Measurements from ENCODE around the gene CWC27.

Gene CWC27

DNA sequence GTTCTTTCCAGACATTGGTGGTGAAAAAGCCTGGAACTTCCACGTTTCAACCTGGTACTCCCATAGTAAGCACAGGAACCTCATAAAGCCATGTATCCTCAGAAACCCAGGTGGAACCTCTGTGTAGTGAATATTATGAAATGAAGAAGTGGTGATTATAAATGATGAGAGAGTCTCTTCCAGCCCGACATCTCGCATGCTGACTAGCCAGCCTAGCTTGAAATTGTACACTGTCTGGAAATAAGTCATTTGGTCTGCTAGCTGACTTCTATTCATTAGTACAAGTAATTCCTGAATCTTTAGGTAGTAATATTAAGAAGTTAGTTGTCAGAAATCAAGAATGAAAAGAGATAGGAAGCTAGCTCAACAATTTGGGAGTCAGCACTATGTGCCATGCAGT, 203.3 kb downstream of the CWC27 start:
- no peak for DNase-seq (ENCODE audit: extremely low read depth in 1 of 2, low read depth in 1 of 2)

DNA sequence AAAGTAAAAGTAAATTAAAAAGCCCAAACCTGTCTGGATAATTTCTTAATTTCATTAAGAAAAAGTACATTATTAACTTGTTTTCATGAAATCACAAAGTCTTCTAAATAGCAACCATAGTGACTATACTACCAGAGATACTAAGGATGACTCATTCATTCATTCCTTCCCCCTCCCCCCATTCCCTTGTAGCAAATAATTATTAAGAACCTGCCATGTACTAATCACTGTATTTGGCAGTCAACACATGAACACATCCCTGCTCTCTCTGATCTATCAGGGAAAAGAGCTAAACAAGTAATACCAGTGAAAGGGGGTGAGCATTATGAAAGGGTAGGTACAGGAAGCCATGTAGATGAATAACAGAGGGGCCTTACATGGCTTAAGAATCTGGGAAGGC, 203.9 kb downstream of the CWC27 start:
- no peak for DNase-seq (ENCODE audit: extremely low read depth in 1 of 2, low read depth in 1 of 2)

DNA sequence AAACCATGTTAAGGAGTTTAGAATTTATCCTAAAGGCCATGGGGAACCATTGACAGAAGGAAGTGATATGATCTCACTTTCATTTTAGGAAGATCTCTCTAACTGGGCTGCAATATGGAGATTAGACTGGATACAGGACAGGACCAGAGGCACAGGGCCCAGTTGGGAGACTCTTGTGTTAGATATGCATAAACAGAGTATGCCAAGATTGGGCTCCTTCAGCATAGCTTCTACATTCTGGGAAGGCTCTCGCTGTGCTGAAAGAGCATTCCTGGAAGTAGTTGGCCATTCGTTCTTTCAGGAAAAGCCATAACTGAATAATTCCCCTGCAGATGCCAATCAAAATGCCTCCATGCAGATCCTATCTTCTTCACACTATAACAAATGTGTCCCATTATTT, 204.5 kb downstream of the CWC27 start:
- DNase-seq (ENCODE audit: extremely low read depth in 1 of 2, low read depth in 1 of 2) = no peak

DNA sequence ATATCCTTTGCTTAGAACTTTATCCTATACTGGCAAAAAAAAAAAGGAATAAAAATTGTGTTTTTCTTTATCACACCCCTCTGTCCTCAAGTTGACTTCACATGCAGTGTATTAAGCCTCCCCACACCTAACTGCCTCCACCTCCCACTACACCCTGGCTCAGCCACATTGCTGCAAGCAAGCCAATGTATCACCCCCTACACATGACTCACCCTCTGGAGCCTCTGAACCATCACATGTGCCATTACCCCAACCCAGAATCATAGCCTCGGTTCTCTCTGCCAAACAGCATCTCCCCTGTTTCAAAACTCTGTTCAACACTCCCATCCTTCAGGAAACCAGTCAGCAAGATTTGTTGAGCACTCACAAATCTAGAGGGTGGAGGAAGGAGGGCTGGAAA, 209.0 kb downstream of the CWC27 start:
- DNase-seq (ENCODE audit: extremely low read depth in 1 of 2, low read depth in 1 of 2) = peak in 1 of 2 donors; percentile 2

DNA sequence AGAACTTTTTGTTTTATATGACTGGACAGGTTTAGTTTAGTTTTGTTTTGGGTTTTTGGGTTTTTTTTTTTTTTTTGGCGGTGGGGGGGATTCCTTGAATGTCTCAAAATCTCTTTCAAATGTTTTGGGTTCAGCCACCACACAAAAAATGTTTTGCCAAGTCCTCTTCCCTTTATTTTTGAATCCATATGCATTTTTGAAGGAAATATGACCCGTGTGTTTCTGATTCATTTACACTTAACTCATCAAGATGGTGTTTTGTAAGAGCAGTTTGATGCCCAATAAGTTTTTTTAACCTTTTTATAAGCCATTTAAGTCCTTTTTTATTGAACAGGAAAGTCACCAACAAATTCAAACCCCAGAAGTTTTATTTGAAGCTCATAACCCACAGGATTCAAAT, 209.8 kb downstream of the CWC27 start:
- DNase-seq (ENCODE audit: extremely low read depth in 1 of 2, low read depth in 1 of 2) = no peak

DNA sequence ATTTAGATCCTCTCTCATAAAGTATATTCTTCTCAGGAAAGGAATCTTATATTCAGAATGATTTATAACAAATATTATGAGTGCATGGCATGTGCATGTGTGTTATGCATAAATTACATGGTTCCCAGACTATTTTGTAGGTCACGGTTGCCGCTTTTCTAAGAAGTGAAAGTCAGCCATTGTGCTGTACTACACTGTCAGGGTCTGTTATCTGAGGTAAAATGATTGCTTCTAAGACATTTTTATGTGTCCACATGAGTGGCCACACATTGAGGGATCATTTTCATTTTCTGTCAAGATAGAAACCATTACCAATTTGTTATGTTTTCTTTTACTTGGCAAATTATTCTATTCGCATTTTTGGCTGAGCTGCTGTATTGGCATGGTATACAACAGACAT, 210.8 kb downstream of the CWC27 start:
- no peak for DNase-seq (ENCODE audit: extremely low read depth in 1 of 2, low read depth in 1 of 2)

DNA sequence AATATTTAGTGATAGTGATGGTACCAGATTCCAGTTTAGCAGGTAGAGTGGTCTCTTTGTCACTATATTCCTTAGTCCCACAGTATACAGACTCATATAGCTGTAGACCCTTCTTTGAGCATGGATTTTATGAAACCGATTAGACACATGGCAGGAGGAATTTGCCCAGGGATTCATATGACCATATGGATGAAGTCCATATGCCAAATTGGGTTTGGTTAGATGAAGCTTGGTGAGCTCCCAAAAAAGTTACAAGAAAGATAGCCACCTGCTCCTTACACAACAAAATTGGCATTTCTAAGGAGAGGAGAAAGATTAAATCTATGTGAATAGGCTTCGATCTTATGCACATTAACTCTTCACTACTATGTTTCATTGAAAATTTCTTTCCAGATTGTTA, 211.4 kb downstream of the CWC27 start:
- no peak for DNase-seq (ENCODE audit: extremely low read depth in 1 of 2, low read depth in 1 of 2)

DNA sequence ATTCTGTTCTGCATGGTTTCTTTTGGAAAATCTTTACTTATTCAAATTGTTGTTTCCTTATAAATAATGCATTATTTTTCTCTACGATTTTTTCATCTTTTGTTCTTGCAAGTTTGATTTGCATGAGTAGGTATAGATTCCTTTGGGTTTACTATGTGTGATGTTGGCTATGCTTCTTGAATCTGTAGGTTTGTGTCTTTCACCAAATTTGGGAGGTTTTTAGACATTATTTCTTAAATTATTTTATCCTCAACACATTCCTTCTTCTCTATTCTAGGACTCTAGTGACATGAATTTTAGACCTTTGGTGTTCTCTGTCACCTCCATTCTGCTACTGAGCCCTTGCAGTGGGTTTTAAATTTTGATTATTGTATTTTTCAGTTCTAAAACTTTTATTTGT, 219.0 kb downstream of the CWC27 start:
- no peak for DNase-seq (ENCODE audit: extremely low read depth in 1 of 2, low read depth in 1 of 2)

DNA sequence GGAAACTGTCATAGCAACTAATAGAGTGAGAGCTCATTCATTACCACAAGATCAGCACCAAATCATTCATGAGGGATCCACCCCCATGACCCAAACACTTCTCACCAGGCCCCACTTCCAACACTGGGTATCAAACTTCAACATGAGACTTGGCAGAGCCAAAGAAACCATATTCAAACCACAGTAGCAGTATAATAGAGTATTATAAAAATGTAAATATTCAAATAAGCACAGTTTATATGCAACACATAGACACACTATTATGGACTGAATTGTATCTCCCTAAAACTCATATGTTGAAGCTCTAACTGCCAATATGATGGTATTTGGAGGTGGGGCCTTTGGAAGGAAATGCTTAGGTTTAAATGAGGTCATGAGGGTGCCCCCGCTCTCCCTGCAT, 240.5 kb downstream of the CWC27 start:
- no peak for DNase-seq (ENCODE audit: extremely low read depth in 1 of 2, low read depth in 1 of 2)

DNA sequence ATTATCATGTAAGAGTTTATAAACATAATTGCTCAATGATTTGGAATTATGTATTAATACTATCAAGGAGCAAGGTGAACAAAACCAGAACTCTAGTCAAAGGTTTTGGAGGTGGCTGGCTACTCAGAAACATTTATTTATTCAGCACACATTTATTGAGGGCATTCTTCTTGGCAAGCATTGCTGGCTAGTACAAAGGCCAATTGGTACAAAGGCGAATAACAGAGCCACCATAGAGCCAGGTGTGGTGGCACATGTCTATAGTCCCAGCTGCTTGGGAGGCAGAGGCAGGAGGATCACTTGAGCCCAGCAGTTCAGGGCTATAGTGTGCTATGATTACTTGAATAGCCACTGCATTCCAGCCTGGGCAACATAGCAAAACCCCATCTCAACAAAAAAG, 242.1 kb downstream of the CWC27 start:
- no peak for DNase-seq (ENCODE audit: extremely low read depth in 1 of 2, low read depth in 1 of 2)

DNA sequence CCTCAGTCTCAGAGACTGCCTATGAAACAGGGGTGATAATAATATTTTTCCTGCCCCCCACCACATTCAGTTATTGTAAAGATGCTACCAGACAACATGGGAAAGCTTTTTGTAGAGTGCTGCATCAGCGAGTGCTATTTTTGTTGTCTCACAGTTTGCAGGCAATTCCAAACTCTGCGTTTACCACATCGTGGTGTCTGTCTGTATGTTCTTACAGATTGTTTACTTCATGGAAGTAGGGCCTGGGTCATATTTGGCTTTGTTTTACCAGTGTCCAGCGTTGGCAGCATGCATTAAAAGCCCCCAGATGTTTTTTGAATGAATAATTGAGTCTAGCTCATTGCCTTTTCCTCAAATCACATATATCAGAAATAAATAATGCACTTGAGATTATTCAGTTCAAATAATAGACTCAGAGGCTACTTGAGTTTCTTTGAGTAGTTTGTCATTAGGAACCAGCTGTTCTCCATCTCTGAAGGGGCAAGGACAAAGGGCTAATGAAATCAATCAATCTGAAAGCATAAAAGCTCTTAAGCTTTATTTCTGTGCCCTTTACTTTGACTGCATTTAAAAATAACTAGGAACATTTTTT, 243.7 kb downstream of the CWC27 start:
- DNase-seq (ENCODE audit: extremely low read depth in 1 of 2, low read depth in 1 of 2) = no peak

DNA sequence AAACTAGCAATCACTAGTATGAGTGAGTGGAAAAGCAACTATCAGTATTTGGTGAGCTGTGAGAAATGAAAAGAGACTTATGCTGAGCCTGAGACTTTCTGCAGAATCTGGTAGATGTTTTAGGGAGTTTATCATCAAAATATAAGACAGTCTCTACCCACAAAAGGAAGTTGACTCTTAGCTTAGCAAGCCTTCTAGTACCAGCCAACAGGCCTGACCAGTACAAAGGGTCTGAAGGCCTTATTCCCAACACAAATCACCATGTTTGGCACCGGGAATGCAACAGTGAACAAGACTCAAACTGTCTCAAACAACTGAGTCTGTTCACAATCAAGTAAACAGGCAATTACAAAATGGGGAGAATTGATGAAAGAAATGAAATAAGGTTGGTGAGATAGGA, 244.4 kb downstream of the CWC27 start:
- DNase-seq (ENCODE audit: extremely low read depth in 1 of 2, low read depth in 1 of 2) = no peak

DNA sequence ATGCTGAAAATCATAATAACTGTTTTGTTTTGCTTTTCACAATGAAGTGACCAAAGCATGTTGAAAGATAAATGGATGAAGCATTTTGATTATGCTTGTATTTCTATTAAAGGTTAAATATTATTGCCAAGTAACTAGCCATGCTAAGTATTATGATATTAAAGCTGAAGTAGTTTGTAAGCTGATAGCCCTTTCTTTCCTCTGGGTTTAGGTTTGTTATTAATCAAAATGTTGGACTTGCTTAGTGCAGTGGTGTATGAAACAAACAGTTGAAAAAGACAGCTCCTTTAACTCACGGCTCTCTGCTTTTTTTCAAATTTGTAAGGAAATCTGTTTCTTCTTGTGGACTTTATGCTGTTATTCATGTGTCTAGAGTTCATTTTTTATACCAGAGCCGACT, 246.0 kb downstream of the CWC27 start:
- no peak for DNase-seq (ENCODE audit: extremely low read depth in 1 of 2, low read depth in 1 of 2)

DNA sequence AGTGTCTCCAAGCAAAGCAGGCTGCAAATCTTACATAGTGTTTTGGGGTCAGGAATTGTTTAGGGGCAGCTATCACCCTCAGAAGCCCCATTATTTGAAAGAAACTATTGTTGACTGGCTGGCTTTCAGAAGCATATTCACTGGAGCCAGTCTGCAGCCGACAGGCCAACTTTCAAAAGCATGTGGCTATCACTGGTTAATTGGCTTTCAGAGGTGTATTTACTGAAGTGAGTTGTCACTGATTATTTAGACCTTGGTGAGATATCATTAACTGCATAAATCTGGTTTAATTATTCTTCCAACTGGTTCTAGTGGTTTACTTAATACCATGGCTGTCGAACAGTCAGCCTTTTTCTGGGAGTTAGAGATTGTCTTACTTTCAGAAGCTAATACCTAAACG, 247.0 kb downstream of the CWC27 start:
- DNase-seq (ENCODE audit: extremely low read depth in 1 of 2, low read depth in 1 of 2) = no peak

DNA sequence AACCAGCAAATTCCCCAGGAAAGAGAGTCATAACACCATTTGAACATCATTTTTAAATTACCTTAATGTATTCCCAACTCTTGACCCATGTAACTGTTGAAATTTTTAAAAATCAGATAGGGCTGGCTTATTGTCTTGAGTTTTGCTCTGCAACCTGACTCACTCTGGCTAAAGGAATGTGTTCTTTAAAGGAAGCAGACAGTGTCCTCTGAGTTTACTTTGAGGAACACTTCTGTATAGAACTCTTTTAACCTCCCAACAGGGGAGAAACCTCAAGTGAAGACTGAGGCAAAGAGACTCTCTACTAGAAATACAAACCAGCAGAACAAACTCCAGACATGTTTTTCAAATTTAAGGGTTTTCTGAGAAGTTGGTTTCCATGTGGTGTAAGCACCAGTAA, 248.9 kb downstream of the CWC27 start:
- DNase-seq (ENCODE audit: extremely low read depth in 1 of 2, low read depth in 1 of 2) = no peak

DNA sequence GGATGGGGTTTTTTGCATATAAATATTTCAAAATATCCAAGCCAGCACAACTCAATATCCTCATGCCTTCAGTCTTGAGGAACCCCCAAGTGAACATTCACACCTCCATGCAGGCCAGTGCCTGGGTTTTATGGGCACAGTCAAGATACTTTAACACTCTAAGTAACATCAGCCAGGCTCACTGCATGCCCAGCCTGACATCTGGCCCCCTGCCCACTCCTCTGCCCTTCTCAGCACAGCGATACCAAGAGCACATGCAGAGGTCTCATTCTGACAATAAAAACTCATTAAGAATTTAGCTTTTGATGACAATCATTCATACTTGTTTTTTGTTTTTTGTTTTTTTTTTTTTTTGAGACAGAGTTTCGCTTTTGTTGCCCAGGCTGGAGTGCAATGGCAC, 250.0 kb downstream of the CWC27 start:
- DNase-seq (ENCODE audit: extremely low read depth in 1 of 2, low read depth in 1 of 2) = no peak

DNA sequence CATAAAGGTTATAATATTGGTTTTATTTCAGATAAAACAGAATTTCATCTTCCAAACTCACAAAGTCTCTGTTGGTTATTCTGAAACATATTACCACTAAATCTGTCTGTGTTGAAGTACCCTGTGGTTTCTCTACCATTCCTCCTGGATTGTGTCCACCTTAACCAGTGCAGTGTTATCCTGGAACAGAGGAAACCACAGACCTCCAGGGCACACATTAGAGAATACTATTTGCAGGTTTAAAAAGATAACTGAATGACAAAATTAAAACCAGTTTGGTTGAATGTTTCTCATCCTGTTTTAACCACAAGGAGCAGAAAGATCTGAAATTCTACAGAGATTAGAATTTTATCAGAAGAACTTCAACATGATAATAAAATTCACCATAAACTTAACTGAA, 251.8 kb downstream of the CWC27 start:
- DNase-seq (ENCODE audit: extremely low read depth in 1 of 2, low read depth in 1 of 2) = no peak

DNA sequence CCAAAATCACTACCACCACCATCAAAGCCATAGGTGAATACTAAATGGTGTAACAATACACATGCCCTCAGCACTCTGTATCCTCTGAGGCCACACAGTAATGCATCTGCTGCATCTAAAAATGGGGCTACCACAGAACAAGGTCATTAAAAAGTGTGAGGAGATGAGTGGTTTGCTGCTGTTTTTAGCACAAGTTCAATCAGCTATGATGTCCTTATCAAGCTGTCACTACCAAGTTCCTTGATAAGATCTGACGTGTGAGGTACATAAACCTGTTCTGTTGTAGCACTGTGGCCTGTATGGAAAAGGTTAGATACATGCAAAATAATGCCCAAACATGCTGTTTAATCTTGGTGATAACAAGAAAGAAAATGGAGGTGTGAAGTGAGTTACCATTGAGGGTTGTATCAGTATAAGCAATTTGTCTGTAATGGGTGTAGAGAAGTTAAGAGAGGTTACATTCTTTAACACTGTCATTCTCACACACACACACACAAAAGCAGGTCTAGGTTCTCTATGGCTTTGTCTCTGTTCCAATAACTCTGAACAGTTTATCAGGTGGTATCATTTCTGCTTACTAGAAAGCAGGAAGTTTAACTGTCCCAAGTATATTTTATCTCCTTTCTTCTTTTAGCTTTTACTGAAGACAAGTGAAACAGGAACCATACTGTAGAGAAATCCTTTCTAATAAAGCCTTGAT, 252.9 kb downstream of the CWC27 start:
- DNase-seq (ENCODE audit: extremely low read depth in 1 of 2, low read depth in 1 of 2) = no peak

DNA sequence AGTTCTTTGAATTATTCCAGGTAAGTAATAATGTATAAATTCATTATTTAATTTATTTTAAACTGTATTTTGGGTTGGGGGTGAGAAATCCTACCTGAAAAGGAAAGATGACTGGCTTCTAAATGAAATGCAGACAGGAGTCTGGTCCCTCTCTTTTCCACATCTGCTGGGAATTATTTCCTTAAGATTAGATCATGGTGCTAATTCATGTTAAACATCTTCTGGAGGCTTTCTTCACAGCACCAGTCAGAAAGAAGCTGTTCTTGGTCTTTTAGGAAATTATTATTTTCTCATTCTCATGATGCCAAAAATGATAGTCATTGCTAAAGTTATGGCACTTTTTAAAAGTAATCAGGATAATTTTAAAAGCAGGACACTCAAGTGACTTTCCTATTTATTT, 254.2 kb downstream of the CWC27 start:
- no peak for DNase-seq (ENCODE audit: extremely low read depth in 1 of 2, low read depth in 1 of 2)

DNA sequence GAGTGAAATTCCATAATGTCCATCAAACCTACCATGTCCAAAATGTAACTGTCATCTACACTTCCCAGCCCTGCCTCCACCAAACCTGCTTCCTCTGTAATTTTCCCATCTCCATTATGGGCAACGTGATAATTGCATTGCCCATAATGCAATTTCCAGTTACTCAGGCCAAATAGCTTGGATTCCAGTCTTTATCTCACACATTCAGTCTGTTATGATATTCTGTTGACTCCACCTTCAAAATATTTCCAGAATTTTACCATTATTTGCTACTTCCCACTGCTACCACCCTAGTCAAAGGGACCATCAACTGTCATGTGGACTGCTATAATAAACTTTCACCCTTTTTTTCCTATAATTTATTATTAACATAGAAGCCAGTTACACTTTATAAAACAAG, 256.0 kb downstream of the CWC27 start:
- DNase-seq (ENCODE audit: extremely low read depth in 1 of 2, low read depth in 1 of 2) = no peak

DNA sequence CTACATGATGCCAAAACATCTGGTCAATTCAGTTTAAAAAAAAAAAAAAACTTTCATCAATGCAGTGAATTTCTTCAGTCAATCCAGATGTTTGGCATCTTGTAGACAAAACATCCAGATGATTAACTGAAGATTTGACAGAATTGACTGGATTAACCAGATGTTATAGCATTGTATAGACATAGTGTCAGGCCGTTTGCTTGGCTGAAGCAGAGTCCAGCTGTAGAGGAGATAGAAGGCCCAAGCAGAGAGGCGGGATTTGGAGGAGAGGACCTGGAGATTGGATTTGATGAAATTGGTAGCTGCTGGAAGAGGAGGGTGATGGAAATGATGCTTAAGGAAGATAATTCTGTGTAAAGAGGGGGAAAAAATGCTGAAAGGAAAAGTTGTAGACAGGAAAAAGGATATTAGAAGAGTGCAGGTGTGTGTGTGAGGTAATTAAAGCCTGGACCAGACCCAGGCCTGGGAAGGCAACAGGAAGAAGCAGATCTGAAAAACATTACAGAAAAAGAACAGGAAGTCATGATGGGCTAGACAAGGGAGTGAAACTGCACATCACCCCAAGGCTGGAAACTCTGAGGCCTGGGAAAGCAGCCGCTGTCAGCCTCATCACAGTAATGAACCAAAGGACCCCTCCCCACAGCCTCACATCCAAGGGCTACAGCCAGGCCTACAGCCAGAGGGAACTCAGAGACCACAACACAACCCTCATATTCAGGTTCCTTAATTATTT, 258.3 kb downstream of the CWC27 start:
- DNase-seq (ENCODE audit: extremely low read depth in 1 of 2, low read depth in 1 of 2) = no peak

DNA sequence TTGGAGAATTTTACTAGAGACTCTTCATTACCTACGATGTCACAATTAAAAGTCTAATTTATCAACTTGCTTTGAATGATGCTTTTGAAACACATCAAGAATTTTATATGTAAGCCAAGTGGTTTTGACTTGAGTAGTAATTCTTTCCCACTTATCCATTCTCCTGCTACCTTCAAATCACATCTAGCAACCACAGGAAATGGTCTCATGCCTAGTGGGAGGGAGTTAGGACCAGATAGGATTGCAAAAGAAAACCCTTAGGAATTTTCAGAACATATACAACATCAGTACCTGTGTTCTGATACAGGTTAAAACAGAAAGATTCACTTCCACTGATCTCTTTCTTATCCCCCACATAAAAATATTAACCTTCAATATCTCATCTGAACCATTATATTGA, 260.4 kb downstream of the CWC27 start:
- no peak for DNase-seq (ENCODE audit: extremely low read depth in 1 of 2, low read depth in 1 of 2)
